ENCODE measurements around the gene OR5B12.

OR5B12 gene

DNA sequence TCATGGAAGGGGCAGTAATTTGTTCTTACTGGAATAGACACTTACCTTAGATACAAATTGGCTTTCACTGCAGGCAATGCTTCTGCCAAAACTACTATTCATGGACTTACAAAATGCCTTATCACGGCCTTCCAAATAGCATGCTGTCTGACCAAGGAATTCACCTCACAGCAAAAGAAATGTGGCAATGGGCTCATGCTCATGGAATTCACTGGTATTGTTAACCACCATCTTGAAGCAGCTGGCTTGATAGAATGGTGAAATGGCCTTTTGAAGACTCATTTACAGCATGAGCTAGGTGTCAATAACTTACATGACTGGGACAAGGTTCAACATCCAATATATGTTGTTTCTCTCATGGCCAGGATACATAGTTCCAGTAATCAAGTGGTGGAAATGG is 43.9 kb upstream of the OR5B12 start:
- Histone ChIP-seq H3K9me2 (ENCODE audit: low read depth, low read length) (no peaks in the 10 kb centered on the region), H3F3A (ENCODE audit: insufficient read depth, low read length) (no peaks in the 10 kb centered on the region), H3K9ac (ENCODE audit: low read length) (no peak overlapping the region), H4K20me1 (ENCODE audit: insufficient read depth, low read length) (no peaks in the 10 kb centered on the region), H3K36me3 (ENCODE audit: insufficient read depth, low read length) (no peaks in the 10 kb centered on the region), H3K9me3 (ENCODE audit: low read length) (no peaks in the 10 kb centered on the region), H2AFZ (ENCODE audit: low read length) (no peak overlapping the region), H3K4me1 (ENCODE audit: insufficient read depth, low read length, severe bottlenecking) (no peaks in the 10 kb centered on the region), H3K27me3 (ENCODE audit: insufficient read depth, low read length) (no peaks in the 10 kb centered on the region), H3K79me2 (ENCODE audit: insufficient read depth, low read length) (no peaks in the 10 kb centered on the region), H3K4me2 (ENCODE audit: low read length) (no peak overlapping the region), H3K27ac (ENCODE audit: low read depth, low read length, poor library complexity, severe bottlenecking) (no peak overlapping the region), H3K4me3 (ENCODE audit: low read depth, low read length, poor library complexity, severe bottlenecking) (no peak overlapping the region)
- TF ChIP-seq EZH2 (IDR thresholded peaks at IDR 0.05; ENCODE audit: borderline replicate concordance, low read length) = no peak
- TF ChIP-seq, protein P1, sequence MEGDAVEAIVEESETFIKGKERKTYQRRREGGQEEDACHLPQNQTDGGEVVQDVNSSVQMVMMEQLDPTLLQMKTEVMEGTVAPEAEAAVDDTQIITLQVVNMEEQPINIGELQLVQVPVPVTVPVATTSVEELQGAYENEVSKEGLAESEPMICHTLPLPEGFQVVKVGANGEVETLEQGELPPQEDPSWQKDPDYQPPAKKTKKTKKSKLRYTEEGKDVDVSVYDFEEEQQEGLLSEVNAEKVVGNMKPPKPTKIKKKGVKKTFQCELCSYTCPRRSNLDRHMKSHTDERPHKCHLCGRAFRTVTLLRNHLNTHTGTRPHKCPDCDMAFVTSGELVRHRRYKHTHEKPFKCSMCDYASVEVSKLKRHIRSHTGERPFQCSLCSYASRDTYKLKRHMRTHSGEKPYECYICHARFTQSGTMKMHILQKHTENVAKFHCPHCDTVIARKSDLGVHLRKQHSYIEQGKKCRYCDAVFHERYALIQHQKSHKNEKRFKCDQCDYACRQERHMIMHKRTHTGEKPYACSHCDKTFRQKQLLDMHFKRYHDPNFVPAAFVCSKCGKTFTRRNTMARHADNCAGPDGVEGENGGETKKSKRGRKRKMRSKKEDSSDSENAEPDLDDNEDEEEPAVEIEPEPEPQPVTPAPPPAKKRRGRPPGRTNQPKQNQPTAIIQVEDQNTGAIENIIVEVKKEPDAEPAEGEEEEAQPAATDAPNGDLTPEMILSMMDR (IDR thresholded peaks at IDR 0.05; ENCODE audit: low read length) = no peak

DNA sequence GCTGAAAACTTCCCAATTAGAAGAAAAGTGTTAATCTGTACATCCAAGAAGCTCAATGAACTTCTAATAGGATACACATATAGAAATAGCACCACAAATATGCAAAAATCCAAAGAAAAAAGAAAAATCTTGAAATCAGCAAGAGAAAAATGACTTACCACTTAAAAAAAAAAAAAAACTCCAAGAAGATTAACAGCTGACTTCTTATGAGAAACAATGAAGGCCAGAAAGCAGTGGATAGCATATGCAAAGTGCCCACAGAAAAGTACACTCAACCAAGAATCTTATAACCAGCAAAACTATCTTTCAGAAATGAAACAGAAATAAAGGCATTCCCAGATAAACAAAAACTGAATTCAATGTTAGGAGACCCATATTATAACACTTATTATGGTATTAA is 29.9 kb upstream of the OR5B12 start:
- Histone ChIP-seq H3F3A (ENCODE audit: insufficient read depth, low read length) (no peaks in the 10 kb centered on the region), H3K4me2 (ENCODE audit: low read length) (no peak overlapping the region), H3K79me2 (ENCODE audit: insufficient read depth, low read length) (no peaks in the 10 kb centered on the region), H3K4me1 (ENCODE audit: insufficient read depth, low read length, severe bottlenecking) (no peaks in the 10 kb centered on the region), H3K4me3 (ENCODE audit: low read depth, low read length, poor library complexity, severe bottlenecking) (no peak overlapping the region), H3K36me3 (ENCODE audit: insufficient read depth, low read length) (no peaks in the 10 kb centered on the region), H3K27me3 (ENCODE audit: insufficient read depth, low read length) (no peaks in the 10 kb centered on the region), H3K9me2 (ENCODE audit: low read depth, low read length) (no peaks in the 10 kb centered on the region), H2AFZ (ENCODE audit: low read length) (no peak overlapping the region), H3K9ac (ENCODE audit: low read length) (no peak overlapping the region), H4K20me1 (ENCODE audit: insufficient read depth, low read length) (no peaks in the 10 kb centered on the region), H3K9me3 (ENCODE audit: low read length) (peaks cover 7% of the 10 kb centered on the region), H3K27ac (ENCODE audit: low read depth, low read length, poor library complexity, severe bottlenecking) (no peak overlapping the region)
- TF ChIP-seq EZH2 (IDR thresholded peaks at IDR 0.05; ENCODE audit: borderline replicate concordance, low read length) = no peak
- TF ChIP-seq, protein P1 (IDR thresholded peaks at IDR 0.05; ENCODE audit: low read length) = no peak

DNA sequence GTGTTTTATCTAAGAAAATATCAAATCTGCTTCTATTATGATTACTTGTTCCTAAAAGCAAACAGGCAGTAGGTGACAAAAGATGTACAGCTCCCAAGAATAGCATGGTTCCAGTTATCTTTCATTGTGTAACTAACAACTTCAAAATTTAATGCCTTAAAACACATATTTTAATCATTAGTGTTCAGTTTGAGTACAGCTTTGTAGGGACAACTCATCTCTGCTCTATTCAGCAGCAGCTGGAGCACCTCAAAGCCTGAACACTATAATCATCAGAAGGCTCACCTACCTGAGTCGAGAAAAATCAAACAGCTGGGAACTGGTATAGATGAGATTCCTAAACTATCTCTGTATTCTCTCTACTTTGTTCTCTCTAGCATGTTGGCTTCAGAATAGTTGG is 24.3 kb upstream of the OR5B12 start:
- H3K27ac ChIP-seq (ENCODE audit: low read depth, low read length, poor library complexity, severe bottlenecking) = no peak overlapping the region
- no peaks in the 10 kb centered on the region for H3K4me1 ChIP-seq (ENCODE audit: insufficient read depth, low read length, severe bottlenecking)
- TF ChIP-seq, protein P1 (IDR thresholded peaks at IDR 0.05; ENCODE audit: low read length) = no peak
- TF ChIP-seq EZH2 (IDR thresholded peaks at IDR 0.05; ENCODE audit: borderline replicate concordance, low read length) = no peak
- H3F3A ChIP-seq (ENCODE audit: insufficient read depth, low read length) = no peaks in the 10 kb centered on the region
- H3K9me3 ChIP-seq (ENCODE audit: low read length) = no peaks in the 10 kb centered on the region; the same call in 1 of the 2 replicates
- no peak overlapping the region for H3K9ac ChIP-seq (ENCODE audit: low read length)
- no peaks in the 10 kb centered on the region for H3K27me3 ChIP-seq (ENCODE audit: insufficient read depth, low read length)
- H3K36me3 ChIP-seq (ENCODE audit: insufficient read depth, low read length) = no peaks in the 10 kb centered on the region
- H3K4me2 ChIP-seq (ENCODE audit: low read length) = no peak overlapping the region
- no peak overlapping the region for H3K4me3 ChIP-seq (ENCODE audit: low read depth, low read length, poor library complexity, severe bottlenecking)
- no peaks in the 10 kb centered on the region for H3K9me2 ChIP-seq (ENCODE audit: low read depth, low read length)
- H3K79me2 ChIP-seq (ENCODE audit: insufficient read depth, low read length) = no peaks in the 10 kb centered on the region
- no peaks in the 10 kb centered on the region for H4K20me1 ChIP-seq (ENCODE audit: insufficient read depth, low read length)
- H2AFZ ChIP-seq (ENCODE audit: low read length) = no peak overlapping the region
